Measurements from ENCODE around the gene C10orf67. TPM values are rescaled to one million over a fixed set of nuclear protein-coding genes. Genes with fewer than 3 reads are reported as not detected.

Gene C10orf67
- polyA plus RNA-seq, 1 donor from 2014 or later: 0.48 TPM

- Histone ChIP-seq H3K79me2 (replicated peaks; ENCODE audit: insufficient read depth, low read length) (no peaks in the 10 kb centered on the region), H3F3A (ENCODE audit: insufficient read depth, low read length, poor library complexity, severe bottlenecking) (no peaks in the 10 kb centered on the region), H3K4me3 (ENCODE audit: low read length) (peak within 1 kb of the TSS; percentile 52), H3K27me3 (ENCODE audit: insufficient read depth, low read depth, low read length) (peaks cover 98% of the 10 kb centered on the region), H3K27ac (ENCODE audit: low read length) (no peak within 1 kb of the TSS), H4K20me1 (ENCODE audit: insufficient read depth) (no peaks in the 10 kb centered on the region), H3K9ac (ENCODE audit: low read length) (no peak within 1 kb of the TSS), H3K9me2 (ENCODE audit: insufficient read depth, low read length) (no peaks in the 10 kb centered on the region), H3K4me2 (ENCODE audit: low read length) (no peak within 1 kb of the TSS), H3K9me3 (ENCODE audit: low read length) (no peaks in the 10 kb centered on the region), H3K36me3 (ENCODE audit: insufficient read depth, low read length) (no peaks in the 10 kb centered on the region), H2AFZ (ENCODE audit: low read depth, low read length) (no peak within 1 kb of the TSS)
- TF ChIP-seq POLR2AphosphoS5 (IDR thresholded peaks at IDR 0.05) (no peak), TAF1 (IDR thresholded peaks at IDR 0.05; ENCODE audit: low read depth) (no peak), SMC3 (conservative IDR thresholded peaks at IDR 0.05; ENCODE audit: poor library complexity) (no peak), EP300 (conservative IDR thresholded peaks at IDR 0.05; ENCODE audit: poor library complexity, severe bottlenecking) (no peak), RAD21 (conservative IDR thresholded peaks at IDR 0.05) (no peak), REST (IDR thresholded peaks at IDR 0.05; ENCODE audit: borderline replicate concordance) (no peak), EZH2 (IDR thresholded peaks at IDR 0.05; ENCODE audit: borderline replicate concordance, insufficient read depth, low read length, poor library complexity, severe bottlenecking) (no peak), MXI1 (conservative IDR thresholded peaks at IDR 0.05; ENCODE audit: poor library complexity, severe bottlenecking) (no peak)
- TF ChIP-seq, protein P1, sequence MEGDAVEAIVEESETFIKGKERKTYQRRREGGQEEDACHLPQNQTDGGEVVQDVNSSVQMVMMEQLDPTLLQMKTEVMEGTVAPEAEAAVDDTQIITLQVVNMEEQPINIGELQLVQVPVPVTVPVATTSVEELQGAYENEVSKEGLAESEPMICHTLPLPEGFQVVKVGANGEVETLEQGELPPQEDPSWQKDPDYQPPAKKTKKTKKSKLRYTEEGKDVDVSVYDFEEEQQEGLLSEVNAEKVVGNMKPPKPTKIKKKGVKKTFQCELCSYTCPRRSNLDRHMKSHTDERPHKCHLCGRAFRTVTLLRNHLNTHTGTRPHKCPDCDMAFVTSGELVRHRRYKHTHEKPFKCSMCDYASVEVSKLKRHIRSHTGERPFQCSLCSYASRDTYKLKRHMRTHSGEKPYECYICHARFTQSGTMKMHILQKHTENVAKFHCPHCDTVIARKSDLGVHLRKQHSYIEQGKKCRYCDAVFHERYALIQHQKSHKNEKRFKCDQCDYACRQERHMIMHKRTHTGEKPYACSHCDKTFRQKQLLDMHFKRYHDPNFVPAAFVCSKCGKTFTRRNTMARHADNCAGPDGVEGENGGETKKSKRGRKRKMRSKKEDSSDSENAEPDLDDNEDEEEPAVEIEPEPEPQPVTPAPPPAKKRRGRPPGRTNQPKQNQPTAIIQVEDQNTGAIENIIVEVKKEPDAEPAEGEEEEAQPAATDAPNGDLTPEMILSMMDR (IDR thresholded peaks at IDR 0.05; ENCODE audit: poor library complexity, severe bottlenecking): no peak
These were observed 152.6 kb downstream of the C10orf67 start, which contains the start of gene PTF1A for GRCh38 chr10:23191764-23192711. TSS of gene PTF1A (plus strand) at chr10:23192312. CDS start at chr10:23192531, 219 bp downstream.

DNA sequence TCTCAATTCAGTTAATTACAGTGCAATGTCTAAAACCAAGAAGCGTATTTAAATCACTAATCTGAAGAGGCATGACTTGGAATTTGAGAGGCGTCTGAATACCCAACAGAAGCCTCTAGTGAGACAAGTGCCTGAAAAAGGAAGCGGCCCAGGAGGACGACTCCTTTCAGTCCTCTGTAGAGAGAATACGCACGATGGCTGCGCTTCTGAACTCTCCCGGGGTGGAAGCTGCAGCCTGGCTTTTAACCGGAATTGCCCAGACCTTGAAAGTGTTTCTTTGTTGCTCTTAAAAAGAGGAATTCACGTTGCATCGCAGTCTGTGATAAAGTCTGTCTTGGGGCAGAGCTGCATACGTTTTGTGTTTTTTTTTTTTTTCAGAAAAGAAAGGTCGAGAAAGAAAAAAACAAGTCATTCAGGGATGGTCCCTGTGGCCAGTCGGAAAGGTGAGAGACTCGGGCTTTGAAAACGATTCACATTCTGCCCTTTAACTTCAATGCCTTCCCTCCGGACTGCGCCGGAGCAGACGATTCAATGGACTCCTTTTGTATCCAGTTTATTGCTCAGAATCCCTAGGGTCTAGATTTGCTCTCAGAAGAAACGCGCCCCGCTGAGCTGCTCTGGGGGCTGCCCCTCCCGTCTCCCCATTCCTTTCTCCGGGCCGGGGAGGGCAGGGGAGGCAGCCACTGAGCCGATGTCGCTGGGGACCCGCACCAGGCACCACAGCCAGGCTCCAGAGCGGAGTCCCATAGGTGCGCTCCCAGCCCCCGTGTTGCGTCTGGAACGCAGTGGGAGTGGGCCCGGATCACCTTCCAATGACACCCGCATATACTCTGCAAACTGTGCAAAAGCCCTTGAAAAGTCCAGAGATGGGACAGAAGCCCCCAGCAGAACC lies 153.5 kb downstream of the C10orf67 start:
- Histone ChIP-seq H3K36me3 (ENCODE audit: insufficient read depth, low read length) (no peaks in the 10 kb centered on the region), H4K20me1 (ENCODE audit: insufficient read depth) (no peaks in the 10 kb centered on the region), H3K4me2 (ENCODE audit: low read length) (no peak overlapping the region), H3K4me3 (ENCODE audit: low read length) (peak overlapping the region; percentile 52), H3K79me2 (replicated peaks; ENCODE audit: insufficient read depth, low read length) (no peaks in the 10 kb centered on the region), H3K9ac (ENCODE audit: low read length) (no peak overlapping the region), H3K27me3 (ENCODE audit: insufficient read depth, low read depth, low read length) (peaks cover 98% of the 10 kb centered on the region), H2AFZ (ENCODE audit: low read depth, low read length) (no peak overlapping the region), H3K27ac (ENCODE audit: low read length) (no peak overlapping the region), H3F3A (ENCODE audit: insufficient read depth, low read length, poor library complexity, severe bottlenecking) (no peaks in the 10 kb centered on the region), H3K9me3 (ENCODE audit: low read length) (no peaks in the 10 kb centered on the region), H3K9me2 (ENCODE audit: insufficient read depth, low read length) (no peaks in the 10 kb centered on the region)
- TF ChIP-seq POLR2AphosphoS5 (IDR thresholded peaks at IDR 0.05): peak; percentile 3
- no peak for TF ChIP-seq TAF1 (IDR thresholded peaks at IDR 0.05; ENCODE audit: low read depth)
- TF ChIP-seq, protein P1 (IDR thresholded peaks at IDR 0.05; ENCODE audit: poor library complexity, severe bottlenecking): no peak
